GM18508 (cell line): ENCODE data around the gene C1QTNF9.
"Not testable (repeated sequence)": the region's sequence is repeated elsewhere in the genome, so short reads cannot be mapped to it uniquely, and the experiment has no call there.

ENCODE experiments used
- ATAC-seq: cut with Tn5 transposase; IDR thresholded peaks from one replicate; pipeline ENCODE4 v1.9.1; 2021; ENCODE audit warnings: moderate number of reproducible peaks; ENCODE audit not compliant: insufficient read depth, unreplicated experiment

Gene C1QTNF9

DNA sequence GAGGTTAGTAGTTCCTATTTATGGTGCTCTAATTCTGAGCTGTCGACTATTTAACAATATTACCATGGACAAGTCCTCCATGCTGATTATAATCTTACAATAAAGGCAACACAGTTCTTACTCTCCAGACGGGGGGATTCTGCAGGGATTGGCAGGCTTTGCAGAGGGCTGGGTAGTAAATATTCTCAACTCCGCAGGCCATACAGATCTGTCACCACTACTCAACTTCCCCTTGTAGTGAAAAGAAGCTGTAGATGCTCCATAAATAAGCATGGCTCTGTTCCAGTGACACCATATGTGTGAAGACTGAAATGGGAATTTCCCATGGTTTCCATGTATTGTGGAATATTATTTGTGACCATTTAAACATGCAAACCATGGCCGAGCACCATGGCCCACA, 9.5 kb downstream of the C1QTNF9 start:
- ATAC-seq = not testable (repeated sequence)

DNA sequence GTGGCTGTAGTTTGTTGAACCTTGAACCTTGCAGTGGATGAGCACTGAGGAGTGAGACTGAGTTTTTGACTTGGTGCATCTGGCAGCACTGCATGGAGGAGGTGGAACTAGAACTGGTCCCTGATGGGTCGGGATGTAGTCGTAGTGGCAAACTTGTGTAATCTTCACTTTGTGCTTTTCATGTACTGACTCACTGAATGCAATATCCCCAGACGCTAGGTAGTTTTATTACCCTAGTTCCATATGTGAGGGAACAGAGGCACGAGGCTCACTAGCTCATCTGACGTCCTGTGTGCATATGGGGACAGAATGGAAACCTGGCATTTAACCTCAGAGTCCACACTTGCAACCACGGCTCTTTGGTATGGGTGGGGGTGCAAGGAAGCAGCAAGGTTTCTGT, 10.3 kb downstream of the C1QTNF9 start:
- ATAC-seq = not testable (repeated sequence)

DNA sequence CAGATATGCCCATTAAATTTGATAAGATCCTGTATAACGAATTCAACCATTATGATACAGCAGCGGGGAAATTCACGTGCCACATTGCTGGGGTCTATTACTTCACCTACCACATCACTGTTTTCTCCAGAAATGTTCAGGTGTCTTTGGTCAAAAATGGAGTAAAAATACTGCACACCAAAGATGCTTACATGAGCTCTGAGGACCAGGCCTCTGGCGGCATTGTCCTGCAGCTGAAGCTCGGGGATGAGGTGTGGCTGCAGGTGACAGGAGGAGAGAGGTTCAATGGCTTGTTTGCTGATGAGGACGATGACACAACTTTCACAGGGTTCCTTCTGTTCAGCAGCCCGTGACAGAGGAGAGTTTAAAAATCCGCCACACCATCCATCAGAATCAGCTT, 12.0 kb downstream of the C1QTNF9 start:
- not testable (repeated sequence) for ATAC-seq

DNA sequence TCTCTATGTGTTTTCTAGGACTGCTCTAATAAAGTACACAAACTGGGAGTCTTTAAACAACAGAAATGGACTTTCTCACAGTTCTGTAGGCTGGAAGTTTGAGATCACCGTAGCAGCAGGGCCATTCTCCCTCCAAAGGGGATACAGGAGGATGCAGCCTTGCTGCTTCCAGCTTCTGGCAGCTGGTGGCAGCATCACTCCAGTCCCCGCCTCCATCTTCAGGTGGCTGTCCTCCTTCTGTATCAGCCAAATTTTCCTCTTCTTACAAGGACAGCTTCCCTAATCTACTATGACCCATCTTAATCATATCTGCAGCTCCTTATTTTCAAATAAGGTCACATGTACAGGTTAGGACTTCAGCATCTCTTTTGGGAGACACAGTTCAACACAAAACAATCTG, 13.1 kb downstream of the C1QTNF9 start:
- ATAC-seq = not testable (repeated sequence)

DNA sequence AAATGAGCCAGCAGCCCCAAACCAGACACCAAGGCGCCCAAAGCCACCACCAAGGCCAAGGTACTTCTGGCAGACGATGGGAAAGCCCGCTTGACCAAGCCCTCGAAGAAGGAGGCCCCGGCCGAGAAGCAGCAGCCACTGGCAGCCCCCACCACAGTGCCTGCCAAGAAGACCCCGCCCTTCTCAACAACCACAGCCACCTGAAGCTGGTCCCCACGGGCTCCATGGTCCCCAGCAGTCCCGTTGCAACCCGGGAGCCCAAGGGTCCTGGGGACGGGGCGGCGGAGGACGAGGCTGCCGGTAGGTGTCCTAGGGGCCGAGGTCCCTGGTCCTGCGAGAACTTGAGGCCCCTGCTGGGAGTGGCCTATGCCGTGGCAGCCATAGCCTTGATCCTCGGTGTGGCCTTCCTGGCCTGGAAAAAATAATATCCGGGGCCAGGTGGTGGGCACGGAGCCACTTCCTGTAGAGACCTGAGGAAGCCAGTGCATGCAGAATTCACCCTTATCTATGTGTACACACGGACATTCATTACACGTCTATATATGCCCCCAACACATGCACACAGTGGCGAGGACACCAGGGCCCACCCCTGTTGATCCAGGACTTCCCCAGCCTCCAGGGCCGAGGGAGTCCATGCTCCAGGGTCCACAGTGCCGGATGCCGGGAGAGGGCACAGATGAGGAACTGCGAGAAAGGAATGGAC, 13.8 kb downstream of the C1QTNF9 start:
- no peak for ATAC-seq

DNA sequence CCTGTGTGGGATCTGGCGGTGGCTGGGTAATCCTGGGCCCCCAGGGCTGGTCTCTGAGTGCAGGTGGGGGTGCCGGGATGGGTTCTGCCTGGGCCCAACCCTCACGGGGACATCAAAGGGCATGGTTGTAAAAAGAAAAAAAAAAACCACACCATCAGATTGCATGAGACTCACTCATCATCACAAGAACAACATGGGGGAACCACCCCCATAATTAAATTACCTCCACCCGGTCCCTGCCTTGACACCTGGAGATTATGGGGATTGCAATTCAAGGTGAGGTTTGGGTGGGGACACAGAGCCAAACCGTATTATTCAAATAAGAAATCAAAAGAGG, 14.3 kb downstream of the C1QTNF9 start:
- no peak for ATAC-seq

DNA sequence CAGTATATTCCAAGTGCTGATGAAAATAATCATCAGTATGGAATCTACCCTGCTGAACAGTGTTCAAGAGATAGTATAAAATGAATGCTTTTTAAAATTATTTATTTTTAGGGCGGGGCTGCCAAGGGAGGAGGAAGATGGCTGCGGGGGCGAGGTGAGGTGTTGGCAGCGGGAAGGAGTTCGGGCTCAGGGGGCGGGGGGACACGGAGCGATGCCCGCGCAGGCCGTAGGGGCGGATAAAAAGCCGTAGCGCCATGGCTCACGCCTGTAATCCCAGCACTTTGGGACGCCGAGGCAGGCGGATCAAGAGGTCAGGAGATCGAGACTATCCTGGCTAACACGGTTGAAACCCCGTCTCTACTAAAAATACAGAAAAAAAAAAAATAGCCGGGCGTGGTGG, 18.2 kb downstream of the C1QTNF9 start:
- ATAC-seq = not testable (repeated sequence)

DNA sequence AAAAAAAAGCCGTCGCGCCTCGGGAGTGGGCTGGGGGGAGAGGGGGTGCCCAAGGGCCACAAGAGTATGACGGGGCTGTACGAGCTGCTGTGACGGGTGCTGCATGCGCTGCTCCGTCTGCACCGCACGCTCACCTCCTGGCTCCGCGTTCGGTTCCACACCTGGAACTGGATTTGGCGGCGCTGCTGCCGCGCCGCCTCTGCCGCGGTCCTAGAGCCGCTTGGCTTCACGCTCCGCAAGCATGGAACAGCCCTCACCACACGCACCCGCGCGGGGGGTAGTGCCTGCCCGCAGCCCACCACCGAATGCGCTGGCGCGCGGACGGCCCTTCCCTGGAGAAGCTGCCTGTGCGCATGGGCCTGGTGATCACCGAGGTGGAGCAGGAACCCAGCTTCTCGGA, 18.8 kb downstream of the C1QTNF9 start:
- ATAC-seq = no peak

DNA sequence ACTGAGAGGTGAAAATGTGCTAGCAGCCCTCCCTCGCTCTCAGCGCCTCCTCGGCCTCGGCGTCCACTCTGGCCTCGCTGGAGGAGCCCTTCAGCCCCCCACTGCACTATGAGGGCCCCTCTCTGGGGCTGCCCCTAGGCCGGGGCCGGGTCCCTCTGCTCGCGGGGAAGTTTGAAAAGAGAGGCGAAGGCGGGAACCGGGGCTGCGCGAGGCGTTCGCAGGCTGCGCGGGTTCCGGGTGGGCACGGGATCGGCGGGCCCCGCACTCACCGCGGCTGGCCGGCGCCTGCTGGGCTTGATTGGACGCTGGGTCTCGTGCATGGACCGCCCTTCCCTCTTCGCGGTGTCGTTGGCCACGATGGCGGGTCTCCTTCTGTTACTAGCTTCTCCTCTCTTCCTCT, 29.3 kb downstream of the C1QTNF9 start:
- no peak for ATAC-seq

DNA sequence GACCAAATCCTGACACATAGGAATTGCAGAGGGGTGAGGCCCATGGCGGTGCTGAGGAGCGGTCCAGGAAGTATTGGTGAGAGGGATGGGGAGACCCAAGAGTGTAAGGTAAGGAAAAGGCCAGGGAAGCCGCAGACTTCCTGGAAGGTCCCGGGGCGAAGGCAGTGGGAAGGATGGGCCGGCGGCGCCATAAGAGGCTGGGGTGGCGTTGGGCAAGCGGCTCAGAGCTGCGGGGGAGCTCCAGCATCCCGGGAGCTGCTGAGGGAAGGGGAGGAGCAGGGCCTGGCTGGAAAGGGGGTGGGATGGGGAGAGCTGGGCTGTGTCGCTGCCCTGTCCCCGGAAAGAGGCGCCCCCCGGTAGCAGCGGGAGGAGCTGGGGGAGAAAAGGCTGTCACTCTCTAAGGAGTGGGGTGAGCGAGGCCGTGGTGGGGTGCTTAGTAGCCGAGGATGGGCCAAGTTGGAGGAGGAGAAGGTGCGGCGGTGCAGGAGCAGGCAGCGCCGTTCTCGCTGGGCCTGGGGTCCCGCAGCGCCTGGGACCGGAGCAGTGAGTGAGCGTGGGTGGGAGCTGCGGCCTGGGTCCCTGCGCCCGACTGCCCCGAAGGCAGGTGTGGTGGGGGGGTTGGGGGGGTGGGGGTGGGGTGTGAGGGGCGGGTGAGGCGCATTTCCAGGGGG, 30.7 kb downstream of the C1QTNF9 start:
- no peak for ATAC-seq

DNA sequence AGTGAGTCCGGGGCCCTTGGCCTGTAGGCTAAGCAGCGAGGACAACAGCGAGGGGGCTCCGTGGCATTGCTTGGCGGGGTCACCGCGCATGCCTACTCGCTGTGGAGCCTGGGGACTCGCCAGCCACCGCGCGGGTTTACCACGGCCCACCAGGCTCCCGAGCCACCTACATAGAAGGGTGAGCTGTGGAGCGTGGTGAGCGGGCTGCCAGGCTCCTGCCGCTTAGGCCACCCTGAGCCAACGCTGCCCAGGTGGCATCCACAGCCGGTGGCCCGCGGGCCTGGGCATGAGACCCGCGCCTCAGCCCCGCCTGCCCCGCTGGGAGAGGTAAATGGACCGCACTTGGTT, 31.2 kb downstream of the C1QTNF9 start:
- ATAC-seq = no peak

DNA sequence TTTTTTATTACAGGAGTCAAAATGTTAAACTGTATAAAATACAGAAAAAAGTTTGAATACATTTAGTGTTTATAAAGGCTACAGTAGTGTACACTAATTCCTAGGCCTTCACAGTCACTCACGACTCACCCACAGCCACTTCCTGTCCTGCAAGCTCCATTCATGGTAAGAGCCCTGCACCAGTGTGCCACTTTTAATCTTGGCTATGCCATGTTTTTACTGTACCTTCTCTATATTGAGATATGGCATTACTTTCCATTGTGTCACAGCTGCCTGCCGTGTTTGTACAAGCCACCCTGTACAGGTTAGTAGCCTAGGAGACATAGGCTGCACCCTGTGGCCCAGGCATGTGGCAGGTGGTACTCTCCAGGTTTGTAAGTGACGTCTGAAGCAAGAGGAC, 32.1 kb downstream of the C1QTNF9 start:
- ATAC-seq = no peak

DNA sequence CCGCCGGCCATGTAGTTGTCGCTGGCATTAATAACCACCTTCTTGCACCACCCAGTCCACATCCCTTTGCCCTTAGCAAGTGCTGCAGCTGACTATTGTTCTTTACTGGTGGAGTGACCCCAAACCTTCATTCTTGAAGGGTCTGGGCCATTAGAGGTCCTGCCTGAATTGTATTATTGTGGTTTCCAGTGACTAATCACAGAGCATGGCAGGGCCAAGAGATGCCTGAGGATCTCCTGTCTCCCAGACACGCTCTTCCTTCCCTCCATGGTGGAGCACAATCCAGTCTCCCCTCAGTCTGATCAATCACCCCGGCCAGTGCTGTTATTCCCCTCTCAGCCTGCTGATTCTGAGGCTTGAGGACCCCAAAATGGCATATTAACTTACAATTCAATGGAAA, 39.0 kb downstream of the C1QTNF9 start:
- ATAC-seq = no peak

DNA sequence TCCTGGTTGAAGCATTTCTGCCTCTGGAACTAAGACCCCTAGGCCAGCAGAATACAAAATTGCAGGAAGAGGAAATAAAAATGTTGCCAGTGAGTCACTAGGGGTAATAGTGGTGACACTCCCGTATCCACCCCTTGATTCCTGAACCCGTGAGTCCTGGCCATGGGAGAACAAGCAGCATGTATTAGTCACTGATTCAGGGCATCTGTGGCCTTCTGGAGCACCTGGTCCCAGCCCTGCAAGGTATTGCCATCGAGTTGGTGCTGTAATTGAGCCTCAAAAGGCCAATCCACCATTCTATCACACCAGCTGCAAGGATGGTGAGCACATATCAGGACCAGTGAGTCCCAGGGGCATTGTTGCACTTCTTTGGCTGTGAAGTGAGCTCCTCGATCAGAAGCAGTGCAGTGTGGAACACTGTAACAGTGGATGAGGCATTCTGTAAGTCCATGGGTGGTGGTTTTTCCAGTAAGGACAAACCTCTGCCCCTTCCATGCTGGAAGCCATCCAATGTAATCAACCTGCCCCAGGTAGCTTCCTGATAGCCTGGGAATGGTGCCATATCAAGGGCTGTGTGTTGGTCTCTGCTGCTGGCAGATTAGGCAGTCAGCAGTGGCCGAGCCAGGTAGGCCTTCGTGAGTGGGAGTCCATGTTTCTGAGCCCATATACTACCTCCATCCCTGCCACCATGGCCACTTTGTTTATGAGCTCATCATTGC, 39.6 kb downstream of the C1QTNF9 start:
- ATAC-seq = no peak

DNA sequence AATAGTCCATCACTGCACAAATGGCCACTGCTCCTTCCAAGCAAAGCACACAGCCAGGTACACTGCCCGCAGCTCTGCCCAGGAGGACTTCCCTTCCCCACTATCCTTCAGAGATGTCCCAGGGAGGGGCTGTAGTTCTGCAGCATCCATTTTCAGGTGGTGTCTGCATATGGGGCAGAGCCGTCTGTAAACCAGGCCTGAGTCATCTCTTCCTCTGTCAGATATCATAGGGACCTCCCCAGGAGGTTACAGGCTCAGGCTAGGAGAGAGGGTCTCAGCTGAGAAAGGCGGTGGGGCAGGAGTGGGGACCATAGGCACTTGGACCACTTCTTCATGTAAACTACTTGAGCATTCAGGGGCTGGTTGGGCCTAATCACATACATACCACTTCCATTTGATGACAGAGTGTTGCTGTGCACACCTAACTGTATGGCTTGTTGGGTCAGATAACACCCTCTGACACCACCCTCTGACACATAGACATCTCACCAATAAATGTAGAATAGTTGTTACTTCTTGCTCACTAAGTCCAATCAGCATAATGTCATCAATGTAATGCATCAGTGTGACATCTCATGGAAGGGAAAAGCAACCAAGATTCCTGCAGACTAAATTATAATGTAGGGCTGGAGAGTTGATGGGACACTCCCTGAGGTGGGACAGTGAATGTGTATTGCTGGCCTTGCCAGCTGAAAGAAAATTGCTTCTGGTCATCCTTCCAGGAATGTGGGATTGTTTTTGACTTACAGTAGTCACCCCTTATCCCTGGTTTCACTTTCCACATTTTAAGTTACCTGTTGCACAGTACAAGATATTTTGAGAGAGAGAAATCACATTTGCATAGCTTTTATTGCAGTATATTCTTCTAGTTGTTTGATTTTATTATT, 40.6 kb downstream of the C1QTNF9 start:
- ATAC-seq = not testable (repeated sequence)

DNA sequence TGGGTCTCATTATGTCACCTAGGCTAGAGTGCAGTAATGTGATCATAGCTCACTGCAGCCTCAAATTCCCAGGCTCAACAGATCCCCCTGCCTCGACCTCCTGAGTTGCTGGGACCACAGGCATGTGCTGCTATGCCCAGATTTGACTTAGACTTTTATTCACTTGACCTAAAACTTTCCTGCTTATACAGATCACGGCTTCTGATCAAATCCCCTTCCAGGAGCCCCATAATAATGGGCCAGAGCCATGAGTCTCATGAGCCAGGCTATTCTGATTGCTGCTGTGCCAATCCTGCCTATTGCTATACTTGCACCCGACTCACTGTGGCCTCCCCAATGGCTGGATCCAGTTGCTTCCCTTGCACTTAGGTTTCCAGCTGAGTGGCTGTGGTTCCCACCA, 42.0 kb downstream of the C1QTNF9 start:
- no peak for ATAC-seq

DNA sequence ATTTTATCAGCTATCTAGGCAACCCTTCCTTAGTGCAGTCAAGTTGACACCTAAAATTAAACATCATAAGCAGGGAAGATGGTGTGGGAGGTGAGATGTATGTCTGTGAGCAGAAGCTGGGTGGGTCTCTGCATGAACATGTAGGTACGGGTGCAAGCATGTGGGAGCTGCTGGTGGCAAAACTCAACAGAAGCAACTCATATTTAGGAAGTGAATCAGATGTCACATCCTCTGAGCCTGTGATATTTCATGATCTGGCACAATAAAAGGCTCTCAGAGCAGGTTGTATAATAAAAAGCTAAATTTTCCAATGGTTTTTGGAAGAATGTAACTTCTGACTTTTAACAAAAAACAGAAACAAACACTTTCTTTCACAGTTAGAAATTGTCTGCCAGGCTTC, 44.4 kb downstream of the C1QTNF9 start:
- ATAC-seq = no peak

DNA sequence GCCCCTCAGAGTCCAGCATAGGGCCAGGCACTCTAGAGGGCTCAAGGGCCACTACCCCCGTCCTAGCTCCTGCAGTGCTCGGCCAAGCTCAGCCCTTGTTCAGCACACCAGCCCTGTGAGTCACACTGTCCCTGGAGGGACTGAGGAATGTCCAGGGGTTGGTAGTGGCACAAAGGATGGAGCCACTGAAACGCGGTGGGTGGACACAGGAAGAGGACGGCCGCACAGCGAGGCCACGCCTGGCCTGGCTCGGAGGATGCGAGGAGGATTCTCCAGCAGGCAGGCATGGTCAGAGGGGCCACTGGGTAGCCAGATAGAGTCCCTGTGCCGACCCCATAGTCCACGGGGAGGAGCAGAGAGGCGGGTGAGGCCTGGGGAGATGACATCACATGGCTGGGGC, 45.7 kb downstream of the C1QTNF9 start:
- no peak for ATAC-seq

DNA sequence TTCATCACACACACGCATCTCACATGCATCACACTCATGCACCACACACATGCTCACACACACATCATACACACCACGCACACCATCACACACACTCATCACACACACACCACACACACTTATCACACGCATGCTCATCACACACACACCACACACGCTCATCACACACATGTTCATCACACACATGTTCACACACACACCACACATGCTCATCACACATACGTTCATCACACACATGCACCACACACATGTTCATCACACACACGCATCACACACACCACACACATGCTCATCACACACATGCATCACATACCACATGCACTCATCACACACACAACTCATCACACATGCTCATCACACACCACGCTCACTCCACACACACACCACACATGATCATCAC, 46.9 kb downstream of the C1QTNF9 start:
- no peak for ATAC-seq

DNA sequence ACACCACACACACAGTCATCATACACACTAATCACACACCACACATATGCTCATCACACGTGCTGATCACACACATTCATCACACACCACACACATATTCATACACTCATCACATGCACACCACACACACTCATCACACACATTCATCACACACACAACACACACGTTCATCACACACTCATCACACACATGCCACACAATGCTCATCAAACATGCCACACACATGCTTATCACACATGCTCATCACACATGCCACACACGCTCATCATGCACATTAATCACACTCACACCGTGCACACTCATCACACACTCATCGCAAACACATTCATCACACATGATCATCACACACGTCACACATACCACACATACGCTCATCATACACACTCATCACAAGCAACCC, 47.5 kb downstream of the C1QTNF9 start:
- ATAC-seq = no peak

DNA sequence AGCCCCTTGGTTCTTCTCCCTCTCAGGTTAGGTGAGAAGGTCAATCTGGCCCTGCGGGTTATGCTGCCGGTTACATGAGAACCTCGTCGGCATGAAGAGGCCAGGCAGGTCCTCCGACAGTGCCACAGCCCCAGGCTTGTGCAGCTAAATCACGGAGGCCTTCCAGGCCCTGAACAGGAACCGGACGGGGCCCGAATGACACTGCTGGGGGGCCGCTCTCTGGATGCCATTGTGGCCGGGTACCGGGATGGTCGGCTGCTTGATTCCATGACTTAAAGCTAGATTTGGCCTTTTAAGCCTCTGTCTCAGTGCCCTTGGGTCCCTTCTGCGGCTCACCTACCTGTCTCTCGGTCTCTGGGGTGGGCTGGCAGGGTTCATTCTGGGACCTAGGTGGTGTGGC, 48.4 kb downstream of the C1QTNF9 start:
- ATAC-seq = no peak
